Measurements from ENCODE around the gene HIP1R. TPM values are rescaled to one million over a fixed set of nuclear protein-coding genes. Genes with fewer than 3 reads are reported as not detected.
A peak's percentile ranks its signal among the peaks of the same experiment; 100 is the strongest.

Gene HIP1R
- polyA plus RNA-seq, 3 donors: 0.09 to 0.60 TPM; not detected in 1

DNA sequence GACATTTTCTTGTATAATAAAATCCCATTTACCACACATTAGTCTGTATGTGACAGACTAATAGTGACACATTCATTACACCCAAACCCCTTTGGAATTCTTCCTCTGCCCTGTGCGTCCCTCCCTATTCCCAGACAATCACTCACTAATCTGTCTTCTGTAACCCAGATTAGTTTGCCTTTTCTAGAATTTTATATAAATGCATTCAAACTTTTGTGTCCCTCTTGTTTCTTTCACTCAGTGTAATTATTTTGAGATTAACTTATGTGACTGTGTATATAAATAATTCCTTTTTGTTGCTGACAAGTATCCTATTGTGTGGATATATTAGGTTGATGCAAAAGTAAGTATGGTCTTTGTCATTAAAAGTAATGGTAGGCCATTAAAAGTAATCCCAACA, 27.6 kb upstream of the HIP1R start:
- Histone ChIP-seq H3K36me3 (replicated peaks in 1 of 2; ENCODE audit: control insufficient read depth in 1 of 2, insufficient read depth in 2 of 2, low read length in 2 of 2) (no peaks in the 10 kb centered on the region), H3K27me3 (ENCODE audit: control insufficient read depth in 2 of 2, insufficient read depth in 2 of 2, low read length in 2 of 2) (no peaks in the 10 kb centered on the region), H3K79me2 (ENCODE audit: insufficient read depth, low read length) (no peaks in the 10 kb centered on the region), H4K20me1 (ENCODE audit: insufficient read depth, low read length) (no peaks in the 10 kb centered on the region), H3K9me3 (replicated peaks in 1 of 2; ENCODE audit: control insufficient read depth in 1 of 2, insufficient read depth in 1 of 2, low read length in 2 of 2) (peaks cover 0 to 3% of the 10 kb centered on the region in 2 donors), H3K4me1 (ENCODE audit: control insufficient read depth in 1 of 2, insufficient read depth in 2 of 2, low read length in 2 of 2) (no peaks in the 10 kb centered on the region), H3K9ac (ENCODE audit: insufficient read depth, low read length, poor library complexity, severe bottlenecking) (no peak overlapping the region), H3K4me3 (replicated peaks in 1 of 3; ENCODE audit: low read depth in 2 of 3, low read length in 3 of 3) (no peak overlapping the region), H2AFZ (ENCODE audit: insufficient read depth, low read depth, low read length, poor library complexity, severe bottlenecking) (no peak overlapping the region), H3K27ac (ENCODE audit: low read depth in 1 of 2, low read length in 2 of 2) (no peak overlapping the region), H3K4me2 (replicated peaks; ENCODE audit: extremely low read depth, low read length, poor library complexity, severe bottlenecking) (no peak overlapping the region)
- no peaks in the 10 kb centered on the region for H3K36me3 Mint-ChIP-seq
- no peak overlapping the region for H3K27ac Mint-ChIP-seq
- H3K9me3 Mint-ChIP-seq: peaks cover 0 to 4% (median 2%) of the 10 kb centered on the region in 7 donors
- WGBS (ENCODE audit: insufficient coverage): no CpG with 5 or more reads among the region's 1 CpG
- intact Hi-C loops (cut with micrococcal nuclease): no loop called here
- H3K4me3 Mint-ChIP-seq: no peak overlapping the region
- no peak for DNase-seq
- peaks cover 0 to 3% (median 0%) of the 10 kb centered on the region in 3 donors for H3K27me3 Mint-ChIP-seq (ENCODE audit: low read depth in 3 of 3)
- no peak for TF ChIP-seq CTCF (IDR thresholded peaks at IDR 0.05)
- no peaks in the 10 kb centered on the region for H3K4me1 Mint-ChIP-seq

GRCh38 chr12:122811777-122812176, 23.5 kb upstream of the HIP1R start:
- Histone ChIP-seq H3K36me3 (replicated peaks in 1 of 2; ENCODE audit: control insufficient read depth in 1 of 2, insufficient read depth in 2 of 2, low read length in 2 of 2) (no peaks in the 10 kb centered on the region), H3K27ac (ENCODE audit: low read depth in 1 of 2, low read length in 2 of 2) (no peak overlapping the region), H3K9me3 (replicated peaks in 1 of 2; ENCODE audit: control insufficient read depth in 1 of 2, insufficient read depth in 1 of 2, low read length in 2 of 2) (peaks cover 0 to 3% of the 10 kb centered on the region in 2 donors), H3K4me3 (replicated peaks in 1 of 3; ENCODE audit: low read depth in 2 of 3, low read length in 3 of 3) (no peak overlapping the region), H3K9ac (ENCODE audit: insufficient read depth, low read length, poor library complexity, severe bottlenecking) (no peak overlapping the region), H3K4me2 (replicated peaks; ENCODE audit: extremely low read depth, low read length, poor library complexity, severe bottlenecking) (no peak overlapping the region), H3K79me2 (ENCODE audit: insufficient read depth, low read length) (no peaks in the 10 kb centered on the region), H3K27me3 (ENCODE audit: control insufficient read depth in 2 of 2, insufficient read depth in 2 of 2, low read length in 2 of 2) (no peaks in the 10 kb centered on the region), H3K4me1 (ENCODE audit: control insufficient read depth in 1 of 2, insufficient read depth in 2 of 2, low read length in 2 of 2) (no peaks in the 10 kb centered on the region), H2AFZ (ENCODE audit: insufficient read depth, low read depth, low read length, poor library complexity, severe bottlenecking) (no peak overlapping the region), H4K20me1 (ENCODE audit: insufficient read depth, low read length) (no peaks in the 10 kb centered on the region)
- TF ChIP-seq CTCF (IDR thresholded peaks at IDR 0.05): no peak
- peak overlapping the region in 1 of 7 donors; percentile 19 for H3K27ac Mint-ChIP-seq
- no peaks in the 10 kb centered on the region for H3K36me3 Mint-ChIP-seq
- WGBS (ENCODE audit: insufficient coverage): 80% methylated on average over 1 of the region's 3 CpGs
- H3K4me1 Mint-ChIP-seq: peaks cover 4% of the 10 kb centered on the region
- peaks cover 0 to 4% (median 2%) of the 10 kb centered on the region in 7 donors for H3K9me3 Mint-ChIP-seq
- intact Hi-C loops (cut with micrococcal nuclease): no loop called here
- H3K4me3 Mint-ChIP-seq: no peak overlapping the region
- H3K27me3 Mint-ChIP-seq (ENCODE audit: low read depth in 3 of 3): peaks cover 0 to 2% (median 0%) of the 10 kb centered on the region in 3 donors
- DNase-seq: no peak

Measured in CD14-positive monocyte (primary cell).